ENCODE data around the gene CATSPERD.
A peak's percentile ranks its signal among the peaks of the same experiment; 100 is the strongest.
"Not testable (repeated sequence)": the region's sequence is repeated elsewhere in the genome, so short reads cannot be mapped to it uniquely, and the experiment has no call there.

Gene CATSPERD

GRCh38 chr19:5719274-5719960 is 1.0 kb upstream of the CATSPERD start:
- Histone ChIP-seq H3K36me3 (ENCODE audit: control insufficient read depth in 1 of 2, insufficient read depth in 2 of 2, low read length in 2 of 2) (peaks cover 0 to 8% of the 10 kb centered on the region in 2 donors), H3K27me3 (ENCODE audit: low read depth, low read length) (no peaks in the 10 kb centered on the region), H3K27ac (ENCODE audit: low read length) (peak overlapping the region; percentile 80), H3K4me1 (ENCODE audit: control insufficient read depth in 1 of 2, insufficient read depth in 2 of 2, low read length in 2 of 2) (peaks cover 8 to 19% of the 10 kb centered on the region in 2 donors), H3K9me3 (ENCODE audit: control insufficient read depth in 1 of 2, low read length in 2 of 2) (no peaks in the 10 kb centered on the region), H3K4me3 (ENCODE audit: low read depth in 1 of 2, low read length in 2 of 2) (peak overlapping the region; percentile 95 to 98)

- Histone ChIP-seq H3K4me1 (ENCODE audit: control insufficient read depth in 1 of 2, insufficient read depth in 2 of 2, low read length in 2 of 2) (no peaks in the 10 kb centered on the region), H3K4me3 (ENCODE audit: low read depth in 1 of 2, low read length in 2 of 2) (no peak overlapping the region), H3K36me3 (ENCODE audit: control insufficient read depth in 1 of 2, insufficient read depth in 2 of 2, low read length in 2 of 2) (no peaks in the 10 kb centered on the region), H3K27me3 (ENCODE audit: low read depth, low read length) (no peaks in the 10 kb centered on the region), H3K27ac (ENCODE audit: low read length) (no peak overlapping the region), H3K9me3 (ENCODE audit: control insufficient read depth in 1 of 2, low read length in 2 of 2) (peaks cover 0 to 7% of the 10 kb centered on the region in 2 donors)
Measured at GRCh38 chr19:5727453-5728050, 7.1 kb downstream of the CATSPERD start.

- not testable (repeated sequence) for H3K9me3 ChIP-seq (ENCODE audit: control insufficient read depth in 1 of 2, low read length in 2 of 2); H3K4me3 ChIP-seq (ENCODE audit: low read depth in 1 of 2, low read length in 2 of 2); H3K27me3 ChIP-seq (ENCODE audit: low read depth, low read length); H3K36me3 ChIP-seq (ENCODE audit: control insufficient read depth in 1 of 2, insufficient read depth in 2 of 2, low read length in 2 of 2); H3K4me1 ChIP-seq (ENCODE audit: control insufficient read depth in 1 of 2, insufficient read depth in 2 of 2, low read length in 2 of 2); H3K27ac ChIP-seq (ENCODE audit: low read length)
Measured at GRCh38 chr19:5733172-5733571, 12.7 kb downstream of the CATSPERD start.

- Histone ChIP-seq H3K9me3 (ENCODE audit: control insufficient read depth in 1 of 2, low read length in 2 of 2) (no peaks in the 10 kb centered on the region), H3K36me3 (ENCODE audit: control insufficient read depth in 1 of 2, insufficient read depth in 2 of 2, low read length in 2 of 2) (no peaks in the 10 kb centered on the region), H3K4me3 (ENCODE audit: low read depth in 1 of 2, low read length in 2 of 2) (no peak overlapping the region), H3K27me3 (ENCODE audit: low read depth, low read length) (no peaks in the 10 kb centered on the region), H3K27ac (ENCODE audit: low read length) (no peak overlapping the region), H3K4me1 (ENCODE audit: control insufficient read depth in 1 of 2, insufficient read depth in 2 of 2, low read length in 2 of 2) (no peaks in the 10 kb centered on the region)
Measured at GRCh38 chr19:5738423-5738822, 18.0 kb downstream of the CATSPERD start.

- no peaks in the 10 kb centered on the region for H3K9me3 ChIP-seq (ENCODE audit: control insufficient read depth in 1 of 2, low read length in 2 of 2)
- H3K36me3 ChIP-seq (ENCODE audit: control insufficient read depth in 1 of 2, insufficient read depth in 2 of 2, low read length in 2 of 2), result no peaks in the 10 kb centered on the region
- H3K27me3 ChIP-seq (ENCODE audit: low read depth, low read length), result no peaks in the 10 kb centered on the region
- H3K4me1 ChIP-seq (ENCODE audit: control insufficient read depth in 1 of 2, insufficient read depth in 2 of 2, low read length in 2 of 2), result no peaks in the 10 kb centered on the region
- H3K27ac ChIP-seq (ENCODE audit: low read length), result no peak overlapping the region
- H3K4me3 ChIP-seq (ENCODE audit: low read depth in 1 of 2, low read length in 2 of 2), result no peak overlapping the region
Measured at GRCh38 chr19:5742051-5742450, 21.6 kb downstream of the CATSPERD start.

GRCh38 chr19:5743630-5744029 is 23.2 kb downstream of the CATSPERD start:
- H3K4me3 ChIP-seq (ENCODE audit: low read depth in 1 of 2, low read length in 2 of 2), result no peak overlapping the region
- no peaks in the 10 kb centered on the region for H3K27me3 ChIP-seq (ENCODE audit: low read depth, low read length)
- no peak overlapping the region for H3K27ac ChIP-seq (ENCODE audit: low read length)
- no peaks in the 10 kb centered on the region for H3K9me3 ChIP-seq (ENCODE audit: control insufficient read depth in 1 of 2, low read length in 2 of 2)
- no peaks in the 10 kb centered on the region for H3K36me3 ChIP-seq (ENCODE audit: control insufficient read depth in 1 of 2, insufficient read depth in 2 of 2, low read length in 2 of 2)
- no peaks in the 10 kb centered on the region for H3K4me1 ChIP-seq (ENCODE audit: control insufficient read depth in 1 of 2, insufficient read depth in 2 of 2, low read length in 2 of 2)

GRCh38 chr19:5744999-5745398 is 24.6 kb downstream of the CATSPERD start:
- H3K9me3 ChIP-seq (ENCODE audit: control insufficient read depth in 1 of 2, low read length in 2 of 2); H3K4me3 ChIP-seq (ENCODE audit: low read depth in 1 of 2, low read length in 2 of 2); H3K27me3 ChIP-seq (ENCODE audit: low read depth, low read length); H3K27ac ChIP-seq (ENCODE audit: low read length); H3K4me1 ChIP-seq (ENCODE audit: control insufficient read depth in 1 of 2, insufficient read depth in 2 of 2, low read length in 2 of 2); H3K36me3 ChIP-seq (ENCODE audit: control insufficient read depth in 1 of 2, insufficient read depth in 2 of 2, low read length in 2 of 2): not testable (repeated sequence)

- H3K9me3 ChIP-seq (ENCODE audit: control insufficient read depth in 1 of 2, low read length in 2 of 2); H3K36me3 ChIP-seq (ENCODE audit: control insufficient read depth in 1 of 2, insufficient read depth in 2 of 2, low read length in 2 of 2); H3K4me1 ChIP-seq (ENCODE audit: control insufficient read depth in 1 of 2, insufficient read depth in 2 of 2, low read length in 2 of 2); H3K27ac ChIP-seq (ENCODE audit: low read length); H3K27me3 ChIP-seq (ENCODE audit: low read depth, low read length); H3K4me3 ChIP-seq (ENCODE audit: low read depth in 1 of 2, low read length in 2 of 2): not testable (repeated sequence)
Measured at GRCh38 chr19:5748920-5749319, 28.5 kb downstream of the CATSPERD start.

GRCh38 chr19:5749505-5749904 is 29.1 kb downstream of the CATSPERD start:
- Histone ChIP-seq H3K36me3 (ENCODE audit: control insufficient read depth in 1 of 2, insufficient read depth in 2 of 2, low read length in 2 of 2) (no peaks in the 10 kb centered on the region), H3K9me3 (ENCODE audit: control insufficient read depth in 1 of 2, low read length in 2 of 2) (no peaks in the 10 kb centered on the region), H3K4me3 (ENCODE audit: low read depth in 1 of 2, low read length in 2 of 2) (no peak overlapping the region), H3K4me1 (ENCODE audit: control insufficient read depth in 1 of 2, insufficient read depth in 2 of 2, low read length in 2 of 2) (no peaks in the 10 kb centered on the region), H3K27me3 (ENCODE audit: low read depth, low read length) (no peaks in the 10 kb centered on the region), H3K27ac (ENCODE audit: low read length) (no peak overlapping the region)

GRCh38 chr19:5751709-5752108 is 31.3 kb downstream of the CATSPERD start:
- no peaks in the 10 kb centered on the region for H3K27me3 ChIP-seq (ENCODE audit: low read depth, low read length)
- no peaks in the 10 kb centered on the region for H3K4me1 ChIP-seq (ENCODE audit: control insufficient read depth in 1 of 2, insufficient read depth in 2 of 2, low read length in 2 of 2)
- no peaks in the 10 kb centered on the region for H3K36me3 ChIP-seq (ENCODE audit: control insufficient read depth in 1 of 2, insufficient read depth in 2 of 2, low read length in 2 of 2)
- H3K9me3 ChIP-seq (ENCODE audit: control insufficient read depth in 1 of 2, low read length in 2 of 2), result no peaks in the 10 kb centered on the region
- no peak overlapping the region for H3K27ac ChIP-seq (ENCODE audit: low read length)
- no peak overlapping the region for H3K4me3 ChIP-seq (ENCODE audit: low read depth in 1 of 2, low read length in 2 of 2)

GRCh38 chr19:5753743-5754142 is 33.3 kb downstream of the CATSPERD start:
- H3K9me3 ChIP-seq (ENCODE audit: control insufficient read depth in 1 of 2, low read length in 2 of 2), result no peaks in the 10 kb centered on the region
- no peak overlapping the region for H3K4me3 ChIP-seq (ENCODE audit: low read depth in 1 of 2, low read length in 2 of 2)
- H3K36me3 ChIP-seq (ENCODE audit: control insufficient read depth in 1 of 2, insufficient read depth in 2 of 2, low read length in 2 of 2), result no peaks in the 10 kb centered on the region
- H3K27ac ChIP-seq (ENCODE audit: low read length), result no peak overlapping the region
- H3K4me1 ChIP-seq (ENCODE audit: control insufficient read depth in 1 of 2, insufficient read depth in 2 of 2, low read length in 2 of 2), result no peaks in the 10 kb centered on the region
- H3K27me3 ChIP-seq (ENCODE audit: low read depth, low read length), result no peaks in the 10 kb centered on the region
